ENCODE data around the gene EMC10.

The EMC10 gene

DNA sequence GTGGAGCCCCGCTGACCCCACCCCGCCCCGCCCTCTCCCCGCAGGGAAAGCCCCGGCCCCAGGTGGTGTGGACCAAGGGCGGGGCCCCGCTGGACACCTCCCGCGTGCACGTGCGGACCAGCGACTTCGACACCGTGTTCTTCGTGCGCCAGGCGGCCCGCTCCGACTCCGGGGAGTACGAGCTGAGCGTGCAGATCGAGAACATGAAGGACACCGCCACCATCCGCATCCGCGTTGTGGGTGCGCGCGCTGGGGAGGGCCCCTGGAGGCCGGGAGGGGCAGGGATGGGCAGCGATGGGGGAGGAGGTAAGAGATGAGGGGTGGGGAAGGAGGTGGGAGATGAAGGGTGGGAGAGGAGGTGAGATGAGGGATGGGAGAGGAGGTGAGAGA is 17.2 kb upstream of the EMC10 start:
- H3K27ac ChIP-seq: no peak overlapping the region

GRCh38 chr19:50459638-50460037 is 16.7 kb upstream of the EMC10 start:
- Histone ChIP-seq H3K9me3 (ENCODE audit: low read depth, low read length) (no peaks in the 10 kb centered on the region), H3K36me3 (ENCODE audit: insufficient read depth, low read length) (no peaks in the 10 kb centered on the region), H3K9ac (ENCODE audit: insufficient read length) (no peak overlapping the region), H3K27ac (no peak overlapping the region), H3K4me3 (no peak overlapping the region)
- TF ChIP-seq FOXP2 (optimal IDR thresholded peaks at IDR 0.05; ENCODE audit: control extremely low read depth, extremely low read length, insufficient read depth) (no peak), POLR2AphosphoS5 (IDR thresholded peaks at IDR 0.05; ENCODE audit: borderline replicate concordance, low read depth, low read length) (no peak), EZH2 (IDR thresholded peaks at IDR 0.05) (no peak)
- DNase-seq (ENCODE audit: low read depth, low spot score): no peak

More for the DNA sequence above, 17.2 kb upstream of the EMC10 start:
- Histone ChIP-seq H3K4me3 (no peak overlapping the region), H3K36me3 (ENCODE audit: insufficient read depth, low read length) (no peaks in the 10 kb centered on the region), H3K9ac (ENCODE audit: insufficient read length) (no peak overlapping the region), H3K9me3 (ENCODE audit: low read depth, low read length) (no peaks in the 10 kb centered on the region)
- TF ChIP-seq EZH2 (IDR thresholded peaks at IDR 0.05) (no peak), FOXP2 (optimal IDR thresholded peaks at IDR 0.05; ENCODE audit: control extremely low read depth, extremely low read length, insufficient read depth) (no peak), POLR2AphosphoS5 (IDR thresholded peaks at IDR 0.05; ENCODE audit: borderline replicate concordance, low read depth, low read length) (no peak)
- no peak for DNase-seq (ENCODE audit: low read depth, low spot score)

DNA sequence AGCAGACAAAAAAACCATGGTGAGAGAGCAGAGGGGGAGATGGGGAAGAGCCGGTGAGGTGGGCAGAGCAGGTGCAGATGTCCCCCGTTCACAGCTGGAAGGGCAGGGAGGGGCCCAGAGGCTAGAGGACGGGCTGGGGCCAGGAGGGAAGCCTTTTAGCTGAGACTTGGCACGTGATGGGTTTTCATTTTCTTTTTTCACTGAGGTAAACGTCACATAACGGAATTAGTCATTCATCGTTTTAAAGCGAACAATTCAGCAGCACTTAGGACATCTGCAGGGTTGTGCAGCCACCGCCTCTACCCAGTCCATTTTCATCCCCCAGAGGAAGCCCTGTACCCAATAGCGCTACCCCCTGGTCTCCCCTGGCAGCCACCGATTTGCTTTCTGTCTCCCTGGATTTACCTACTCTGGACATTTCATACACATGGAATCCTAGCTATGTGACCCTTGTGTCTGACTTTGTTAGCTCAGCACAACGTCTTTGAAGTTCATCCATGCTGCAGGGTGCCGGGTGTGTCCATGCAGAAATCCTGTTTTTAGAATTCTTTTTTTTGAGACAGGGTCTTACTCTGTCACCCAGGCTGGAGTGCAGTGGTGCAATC is 16.0 kb upstream of the EMC10 start:
- Histone ChIP-seq H3K36me3 (ENCODE audit: insufficient read depth, low read length) (no peaks in the 10 kb centered on the region), H3K9me3 (ENCODE audit: low read depth, low read length) (no peaks in the 10 kb centered on the region), H3K27ac (no peak overlapping the region), H3K4me3 (no peak overlapping the region), H3K9ac (ENCODE audit: insufficient read length) (no peak overlapping the region)
- DNase-seq (ENCODE audit: low read depth, low spot score): no peak
- TF ChIP-seq POLR2AphosphoS5 (IDR thresholded peaks at IDR 0.05; ENCODE audit: borderline replicate concordance, low read depth, low read length): no peak
- no peak for TF ChIP-seq FOXP2 (optimal IDR thresholded peaks at IDR 0.05; ENCODE audit: control extremely low read depth, extremely low read length, insufficient read depth)
- no peak for TF ChIP-seq EZH2 (IDR thresholded peaks at IDR 0.05)

DNA sequence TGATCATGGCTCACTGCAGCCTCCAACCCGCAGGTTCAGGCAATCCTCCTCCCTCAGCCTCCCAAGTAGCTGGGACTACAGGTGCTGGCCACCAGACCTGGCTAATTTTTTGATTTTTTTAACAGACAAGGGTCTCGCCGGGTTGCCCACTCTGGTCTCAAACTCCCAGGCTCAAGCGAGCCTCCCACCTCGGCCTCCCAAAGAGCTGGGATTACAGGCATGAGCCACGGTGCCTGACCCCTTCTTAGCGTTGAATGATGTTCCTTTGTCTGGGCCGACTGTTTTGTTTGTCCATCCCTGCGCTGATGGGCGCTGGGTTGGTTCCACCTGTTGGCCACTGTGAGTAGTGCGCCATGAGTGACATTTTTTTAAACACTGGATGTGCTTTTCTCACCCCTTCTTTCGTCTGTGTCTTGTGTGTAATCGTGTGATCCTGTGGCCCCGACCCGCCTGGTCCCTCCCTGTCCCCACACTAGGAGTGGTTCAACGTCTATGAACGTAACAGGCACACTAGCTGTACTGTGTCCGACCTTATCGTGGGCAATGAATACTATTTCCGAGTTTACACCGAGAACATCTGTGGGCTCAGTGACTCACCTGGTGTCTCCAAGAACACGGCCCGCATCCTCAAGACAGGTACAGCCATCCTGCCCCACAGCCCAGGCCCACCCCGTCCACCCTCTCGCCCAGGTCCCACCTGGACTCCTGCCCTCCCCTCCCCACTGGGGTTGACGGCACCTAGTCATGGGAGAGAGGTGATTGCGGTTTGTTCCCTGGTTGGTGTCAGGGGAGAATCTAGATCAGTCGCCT is 15.0 kb upstream of the EMC10 start:
- TF ChIP-seq EZH2 (IDR thresholded peaks at IDR 0.05): no peak
- TF ChIP-seq POLR2AphosphoS5 (IDR thresholded peaks at IDR 0.05; ENCODE audit: borderline replicate concordance, low read depth, low read length): no peak
- TF ChIP-seq FOXP2 (optimal IDR thresholded peaks at IDR 0.05; ENCODE audit: control extremely low read depth, extremely low read length, insufficient read depth): no peak
- Histone ChIP-seq H3K9ac (ENCODE audit: insufficient read length) (no peak overlapping the region), H3K4me3 (no peak overlapping the region), H3K36me3 (ENCODE audit: insufficient read depth, low read length) (no peaks in the 10 kb centered on the region), H3K9me3 (ENCODE audit: low read depth, low read length) (no peaks in the 10 kb centered on the region), H3K27ac (no peak overlapping the region)
- DNase-seq (ENCODE audit: low read depth, low spot score): no peak

GRCh38 chr19:50462970-50463369 is 13.3 kb upstream of the EMC10 start:
- Histone ChIP-seq H3K9me3 (ENCODE audit: low read depth, low read length) (no peaks in the 10 kb centered on the region), H3K9ac (ENCODE audit: insufficient read length) (no peak overlapping the region), H3K27ac (no peak overlapping the region), H3K36me3 (ENCODE audit: insufficient read depth, low read length) (no peaks in the 10 kb centered on the region), H3K4me3 (no peak overlapping the region)
- no peak for DNase-seq (ENCODE audit: low read depth, low spot score)
- no peak for TF ChIP-seq FOXP2 (optimal IDR thresholded peaks at IDR 0.05; ENCODE audit: control extremely low read depth, extremely low read length, insufficient read depth)
- no peak for TF ChIP-seq EZH2 (IDR thresholded peaks at IDR 0.05)
- TF ChIP-seq POLR2AphosphoS5 (IDR thresholded peaks at IDR 0.05; ENCODE audit: borderline replicate concordance, low read depth, low read length): no peak

GRCh38 chr19:50464348-50464747 is 12.0 kb upstream of the EMC10 start:
- Histone ChIP-seq H3K9ac (ENCODE audit: insufficient read length) (no peak overlapping the region), H3K36me3 (ENCODE audit: insufficient read depth, low read length) (no peaks in the 10 kb centered on the region), H3K4me3 (no peak overlapping the region), H3K9me3 (ENCODE audit: low read depth, low read length) (no peaks in the 10 kb centered on the region), H3K27ac (no peak overlapping the region)
- TF ChIP-seq EZH2 (IDR thresholded peaks at IDR 0.05): no peak
- no peak for TF ChIP-seq POLR2AphosphoS5 (IDR thresholded peaks at IDR 0.05; ENCODE audit: borderline replicate concordance, low read depth, low read length)
- no peak for TF ChIP-seq FOXP2 (optimal IDR thresholded peaks at IDR 0.05; ENCODE audit: control extremely low read depth, extremely low read length, insufficient read depth)
- DNase-seq (ENCODE audit: low read depth, low spot score): no peak

DNA sequence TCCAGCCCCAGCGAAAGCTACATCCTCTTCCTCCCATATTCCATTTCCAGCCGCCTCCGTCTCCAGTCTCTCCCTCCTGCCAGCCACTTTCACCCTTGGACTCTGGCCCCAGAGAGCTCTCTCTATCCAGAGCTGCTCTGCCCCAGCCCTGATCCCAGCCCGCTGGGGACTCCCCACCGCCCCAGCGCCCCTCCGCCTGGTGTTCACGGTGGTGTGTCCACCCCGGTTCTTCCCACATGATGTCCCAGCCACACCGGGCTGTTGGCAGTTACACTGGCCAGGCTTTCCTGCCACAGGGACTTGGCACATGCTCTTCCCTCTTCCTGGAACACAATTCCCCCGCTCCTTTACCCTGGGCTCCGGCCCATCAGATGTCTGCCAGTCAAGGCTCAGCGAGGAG is 11.3 kb upstream of the EMC10 start:
- H3K9me3 ChIP-seq (ENCODE audit: low read depth, low read length): no peaks in the 10 kb centered on the region
- DNase-seq (ENCODE audit: low read depth, low spot score): no peak
- H3K27ac ChIP-seq: no peak overlapping the region
- H3K4me3 ChIP-seq: no peak overlapping the region
- no peak overlapping the region for H3K9ac ChIP-seq (ENCODE audit: insufficient read length)
- TF ChIP-seq FOXP2 (optimal IDR thresholded peaks at IDR 0.05; ENCODE audit: control extremely low read depth, extremely low read length, insufficient read depth): no peak
- TF ChIP-seq POLR2AphosphoS5 (IDR thresholded peaks at IDR 0.05; ENCODE audit: borderline replicate concordance, low read depth, low read length): no peak
- no peak for TF ChIP-seq EZH2 (IDR thresholded peaks at IDR 0.05)
- H3K36me3 ChIP-seq (ENCODE audit: insufficient read depth, low read length): no peaks in the 10 kb centered on the region

DNA sequence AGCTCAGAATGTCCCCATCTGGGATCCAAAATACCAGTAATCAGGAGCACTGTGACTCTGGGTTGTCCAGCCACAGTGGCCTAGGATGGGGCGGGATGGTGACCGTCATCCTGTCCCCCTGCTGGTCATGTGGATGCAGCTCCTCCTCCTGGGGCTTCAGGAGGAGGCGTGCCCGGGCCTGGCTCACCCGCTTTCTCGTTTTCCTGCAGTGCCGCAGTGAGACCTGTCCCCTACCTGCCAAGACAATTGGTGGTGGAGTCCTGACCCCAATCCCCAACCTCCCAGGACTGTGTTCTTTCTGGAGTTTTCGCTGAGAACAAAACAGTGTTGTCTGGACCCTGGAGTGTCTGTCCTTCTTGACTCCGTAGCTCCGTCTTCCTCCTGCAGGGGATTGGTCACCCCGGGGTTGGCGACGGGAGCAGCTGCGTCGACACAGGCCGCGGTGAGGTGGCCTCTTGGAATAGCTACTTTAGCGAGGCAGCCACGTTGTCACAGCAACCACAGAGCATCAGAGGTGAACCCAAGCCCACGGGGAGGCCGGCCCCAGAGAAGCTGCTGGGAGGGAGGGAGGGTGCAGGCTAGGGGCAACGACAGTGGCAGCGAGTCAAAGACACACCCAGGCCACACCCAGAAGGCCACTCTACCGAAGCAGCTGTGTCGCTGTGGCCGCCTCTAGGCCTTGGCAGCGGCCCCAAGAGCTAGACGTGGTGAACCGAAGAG is 10.2 kb upstream of the EMC10 start:
- Histone ChIP-seq H3K4me3 (no peak overlapping the region), H3K36me3 (ENCODE audit: insufficient read depth, low read length) (no peaks in the 10 kb centered on the region), H3K9ac (ENCODE audit: insufficient read length) (no peak overlapping the region), H3K27ac (no peak overlapping the region), H3K9me3 (ENCODE audit: low read depth, low read length) (no peaks in the 10 kb centered on the region)
- DNase-seq (ENCODE audit: low read depth, low spot score): no peak
- TF ChIP-seq EZH2 (IDR thresholded peaks at IDR 0.05): no peak
- no peak for TF ChIP-seq FOXP2 (optimal IDR thresholded peaks at IDR 0.05; ENCODE audit: control extremely low read depth, extremely low read length, insufficient read depth)
- TF ChIP-seq POLR2AphosphoS5 (IDR thresholded peaks at IDR 0.05; ENCODE audit: borderline replicate concordance, low read depth, low read length): no peak
